Femur (tissue), 1 donor: ENCODE measurements around the gene LCN1.

ENCODE experiments used
- DNase-seq: peaks from one replicate; pipeline ENCODE4 v3.0.0-alpha.2; 2017

LCN1 gene

GRCh38 chr9:135520916-135521607 lies at the start of gene LCN1:
Gene LCN1, plus strand, starts transcription at chr9:135521440. Its CDS starts 58 bp downstream, at chr9:135521498.
- peak; percentile 11 for DNase-seq

DNA sequence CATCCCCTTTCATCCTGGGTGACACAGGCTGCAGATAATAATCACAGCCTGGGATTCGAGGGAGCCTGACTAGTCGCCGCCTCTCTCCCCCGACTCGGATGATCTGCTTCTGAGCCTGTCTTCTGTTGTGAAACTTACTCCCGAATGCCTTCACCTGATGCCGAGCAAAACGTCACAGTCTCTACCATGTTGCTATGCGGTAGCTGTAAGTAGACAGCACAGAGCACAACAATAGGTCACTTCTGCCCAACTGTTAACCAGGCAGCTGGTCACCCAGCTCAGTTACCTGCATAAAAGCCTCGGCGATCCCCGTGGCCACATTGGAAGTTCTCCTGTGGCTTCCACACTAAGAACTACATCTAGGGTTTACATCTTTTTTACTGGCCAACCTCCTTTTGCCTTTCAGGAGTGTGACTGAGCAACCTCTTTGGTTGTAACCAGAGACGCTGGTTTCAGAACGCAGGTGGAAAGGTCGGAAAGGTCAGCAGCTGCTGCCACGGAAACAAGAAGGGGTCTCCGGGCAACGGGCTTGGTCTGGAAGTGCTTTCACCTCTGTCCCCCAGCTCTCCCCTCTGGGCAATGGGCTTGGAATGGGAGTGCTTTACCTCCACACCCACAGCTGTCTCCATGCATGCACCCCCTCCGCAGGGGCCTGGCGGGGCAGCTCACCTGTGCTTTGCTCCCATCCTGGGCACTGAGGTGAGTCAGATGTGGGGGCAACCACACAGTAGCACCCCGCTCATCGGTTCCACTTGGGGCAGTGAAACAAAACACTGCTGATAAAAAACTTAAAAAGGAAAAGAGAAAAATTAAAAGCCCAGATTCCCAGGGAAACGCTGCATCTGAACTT lies 49.2 kb upstream of the LCN1 start:
- DNase-seq: no peak

GRCh38 chr9:135473972-135474543 lies 47.2 kb upstream of the LCN1 start:
- no peak for DNase-seq

- DNase-seq: no peak
Measured at GRCh38 chr9:135474915-135475314, 46.3 kb upstream of the LCN1 start.

- no peak for DNase-seq
Measured at GRCh38 chr9:135476561-135477355, 44.5 kb upstream of the LCN1 start.

DNA sequence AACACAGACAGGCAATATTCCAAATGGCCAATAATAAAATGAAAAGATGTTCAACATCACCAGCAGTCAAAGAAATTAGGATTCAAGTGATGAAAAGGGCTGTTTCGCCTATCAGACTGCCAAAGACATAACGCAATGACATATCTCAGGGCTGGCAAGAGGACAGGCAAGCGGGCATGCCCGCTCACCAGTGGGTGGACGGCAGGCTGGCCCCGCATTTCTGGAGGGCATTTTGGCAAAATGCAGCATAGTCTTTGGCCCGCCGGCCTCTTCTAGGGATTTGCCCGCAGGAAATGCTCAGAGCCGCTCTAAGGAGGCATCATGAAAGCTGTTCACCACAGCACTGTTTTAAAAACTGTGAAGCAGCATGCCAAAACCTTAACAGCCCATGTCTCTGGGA lies 43.0 kb upstream of the LCN1 start:
- DNase-seq: no peak

DNA sequence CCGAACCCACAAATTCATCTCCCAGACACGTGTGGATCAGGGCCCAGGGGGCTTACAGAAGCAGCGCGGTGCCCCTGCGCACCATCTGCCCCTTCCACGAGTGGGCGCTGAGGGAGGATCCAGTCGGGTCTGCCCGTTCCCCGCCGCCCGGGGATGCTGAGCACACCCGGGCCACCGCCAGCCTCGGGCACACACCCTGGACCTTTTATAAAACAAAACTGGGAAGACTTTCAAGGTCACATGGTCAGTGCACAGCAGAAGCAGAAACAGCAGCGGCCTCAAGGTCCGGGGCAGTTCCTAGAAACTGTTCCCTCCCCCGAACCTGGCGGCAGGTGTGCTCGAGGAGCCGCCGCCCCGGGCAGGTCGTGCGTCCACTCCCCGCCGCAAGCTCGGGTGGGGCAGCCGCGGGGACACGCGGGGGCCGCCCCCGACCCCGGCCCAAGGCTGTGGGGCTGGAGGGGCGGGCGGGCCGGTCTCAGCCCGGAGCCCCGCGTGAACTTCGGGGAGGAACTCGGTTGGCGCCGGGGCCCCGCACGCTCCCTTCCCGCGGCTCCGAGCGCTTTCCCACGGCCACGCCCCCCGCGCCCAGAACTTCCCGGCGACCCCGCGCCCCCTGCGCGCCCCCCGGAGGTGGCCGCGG lies 42.3 kb upstream of the LCN1 start:
- no peak for DNase-seq

- DNase-seq: no peak
Measured at GRCh38 chr9:135479469-135480052, 41.7 kb upstream of the LCN1 start, which contains the start of gene PPP1R26. Gene PPP1R26, plus strand, starts transcription at chr9:135479782. Its CDS starts 4,729 bp downstream, at chr9:135484511.

DNA sequence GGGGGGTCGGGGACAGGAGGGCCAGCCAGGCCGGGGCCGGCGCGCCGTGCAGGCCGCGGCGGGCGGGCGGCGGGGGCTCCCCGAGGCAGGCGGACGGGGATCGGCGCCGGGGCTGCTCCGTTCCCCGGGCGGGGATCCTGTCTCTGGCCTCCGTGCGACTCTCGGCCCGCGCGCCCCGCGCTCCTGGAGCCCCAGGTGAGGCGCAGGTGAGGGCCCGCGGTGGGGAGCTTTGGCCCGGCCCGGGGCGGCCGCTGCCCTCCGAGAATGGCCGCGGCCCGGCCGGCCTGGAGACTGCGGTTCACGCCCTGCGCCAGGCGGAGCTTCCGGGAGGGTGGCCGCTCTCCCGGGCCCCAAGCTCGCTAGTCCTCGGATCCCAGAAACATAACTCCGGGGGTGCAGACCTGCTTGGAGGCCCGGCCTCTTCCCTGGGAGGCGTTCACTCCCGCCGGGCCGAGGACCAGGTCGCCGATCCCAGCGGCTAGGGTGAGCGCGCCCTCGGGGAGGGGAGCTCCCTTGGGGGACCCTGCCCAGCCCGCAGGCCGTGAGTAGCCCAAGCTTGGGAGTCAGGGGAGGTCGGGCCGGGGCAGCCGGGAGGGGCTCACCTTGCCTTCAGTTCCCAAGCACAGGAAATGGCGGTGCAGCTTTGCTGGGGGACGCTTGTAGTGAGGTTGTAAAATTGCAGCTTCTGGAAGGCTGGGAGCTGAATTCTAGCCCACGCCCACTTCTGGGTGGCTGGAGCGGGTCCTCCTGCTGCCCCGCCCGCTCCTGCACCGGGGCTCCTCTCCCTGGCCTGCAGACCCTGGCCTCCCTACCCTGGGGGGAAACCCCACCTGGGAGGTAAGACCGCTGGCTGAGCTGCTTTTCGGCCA lies 40.9 kb upstream of the LCN1 start:
- no peak for DNase-seq

GRCh38 chr9:135480940-135481310 lies 40.3 kb upstream of the LCN1 start:
- no peak for DNase-seq

DNA sequence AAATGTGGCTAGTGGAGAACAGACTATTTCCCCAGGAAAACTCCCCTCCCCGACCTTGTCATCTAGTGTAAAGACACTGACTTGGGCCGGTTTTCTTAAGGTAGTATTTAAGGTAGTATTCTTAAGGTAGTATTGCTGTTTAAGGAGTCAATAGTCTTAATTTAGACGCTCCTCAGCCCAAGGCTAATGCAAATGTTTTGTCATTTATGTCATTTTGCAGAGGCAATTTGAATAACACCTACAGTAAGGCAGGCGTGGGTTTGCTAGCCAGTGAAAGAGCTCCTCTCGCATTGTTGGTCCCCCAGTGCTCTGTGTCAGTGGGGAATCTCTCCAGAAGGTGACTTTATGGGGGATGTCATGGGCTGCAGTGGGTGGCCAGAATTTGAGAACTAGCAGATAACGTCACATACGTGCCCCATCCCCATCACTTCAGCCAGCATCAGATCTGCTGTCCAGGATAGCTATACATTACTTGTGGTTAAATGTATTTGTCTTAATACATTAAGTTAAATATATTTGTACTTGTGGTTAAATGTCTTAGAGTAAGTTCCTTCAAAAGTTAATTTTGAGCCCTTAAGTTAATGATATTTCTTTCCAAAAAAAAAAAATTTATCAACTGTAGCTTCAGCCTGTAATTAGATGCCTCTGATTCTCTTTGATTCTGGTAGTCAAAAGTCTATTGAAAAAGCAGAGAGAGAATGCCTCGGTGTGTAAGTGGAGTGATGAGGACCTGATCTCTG lies 39.1 kb upstream of the LCN1 start:
- no peak for DNase-seq

DNA sequence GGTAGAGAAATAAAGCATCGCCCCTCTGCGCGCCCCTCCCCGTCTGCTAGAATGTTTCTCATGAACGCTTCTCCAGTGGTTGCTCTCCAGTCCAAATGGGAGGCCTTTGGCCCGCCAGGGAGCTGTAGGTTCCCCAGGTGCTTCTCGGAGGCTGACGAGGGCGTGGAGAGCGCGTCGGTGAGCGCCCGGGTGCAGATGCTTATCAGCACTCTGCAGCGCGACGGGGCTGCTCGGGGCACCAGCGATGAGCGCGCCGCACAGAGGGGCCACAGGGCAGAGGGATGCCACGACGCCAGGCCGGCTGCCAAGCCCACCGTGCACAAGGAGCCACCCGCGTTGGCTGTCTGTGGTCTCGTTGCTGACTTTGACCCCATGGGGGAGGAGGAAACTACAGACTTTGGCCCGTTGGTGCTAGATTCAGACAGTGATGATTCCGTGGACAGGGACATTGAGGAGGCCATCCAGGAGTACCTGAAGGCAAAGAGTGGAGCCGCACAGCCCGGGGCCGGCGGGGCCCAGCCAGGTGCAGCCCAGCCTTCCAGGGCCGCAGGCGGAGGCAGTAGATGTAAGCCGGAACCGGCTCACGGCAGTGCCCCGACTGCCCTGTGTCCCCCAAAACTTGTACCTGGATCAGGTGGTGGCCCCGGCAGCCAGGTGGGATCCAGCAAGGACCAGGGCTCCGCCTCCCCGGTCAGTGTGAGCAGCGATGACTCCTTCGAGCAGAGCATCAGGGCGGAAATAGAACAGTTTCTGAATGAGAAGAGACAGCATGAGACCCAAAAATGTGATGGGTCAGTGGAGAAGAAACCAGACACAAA lies 36.6 kb upstream of the LCN1 start:
- DNase-seq: no peak

DNA sequence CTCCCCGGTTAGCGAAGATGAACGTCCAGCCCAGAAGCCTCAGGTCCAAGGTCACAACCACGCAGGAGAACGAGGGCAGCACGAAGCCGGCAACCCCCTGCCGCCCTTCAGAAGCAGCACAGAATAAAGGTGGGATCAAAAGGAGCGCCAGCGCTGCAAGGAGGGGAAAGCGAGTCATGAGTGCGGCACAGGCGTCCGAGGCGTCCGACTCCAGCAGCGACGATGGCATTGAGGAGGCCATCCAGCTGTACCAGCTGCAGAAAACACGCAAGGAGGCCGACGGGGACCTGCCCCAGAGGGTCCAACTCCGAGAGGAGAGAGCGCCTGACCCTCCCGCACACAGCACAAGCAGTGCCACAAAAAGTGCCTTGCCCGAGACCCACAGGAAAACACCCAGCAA lies 35.9 kb upstream of the LCN1 start:
- no peak for DNase-seq

DNA sequence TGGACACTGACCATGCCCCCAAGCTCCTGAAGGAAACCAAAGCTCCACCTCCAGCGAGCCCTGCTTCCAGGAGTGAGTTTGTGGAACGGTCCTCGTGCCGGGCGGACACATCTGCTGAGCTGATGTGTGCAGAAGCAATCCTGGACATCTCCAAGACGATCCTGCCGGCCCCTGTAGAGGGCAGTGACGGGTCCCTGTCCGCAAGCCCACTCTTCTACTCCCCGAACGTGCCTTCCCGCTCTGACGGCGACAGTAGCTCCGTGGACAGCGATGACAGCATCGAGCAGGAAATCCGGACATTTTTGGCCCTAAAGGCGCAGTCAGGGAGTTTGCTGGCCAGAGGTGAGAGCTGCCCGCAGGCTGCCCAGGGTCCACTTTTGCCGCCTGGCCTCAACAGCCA lies 35.4 kb upstream of the LCN1 start:
- DNase-seq: no peak

- DNase-seq: no peak
Measured at GRCh38 chr9:135486267-135487065, 34.8 kb upstream of the LCN1 start.

GRCh38 chr9:135487281-135488012 lies 33.8 kb upstream of the LCN1 start:
- DNase-seq: no peak

GRCh38 chr9:135488013-135488330 lies 33.3 kb upstream of the LCN1 start:
- DNase-seq: no peak

- no peak for DNase-seq
Measured at GRCh38 chr9:135488527-135488926, 32.7 kb upstream of the LCN1 start.
